ENCODE data around the gene CARS2.

Gene CARS2

DNA sequence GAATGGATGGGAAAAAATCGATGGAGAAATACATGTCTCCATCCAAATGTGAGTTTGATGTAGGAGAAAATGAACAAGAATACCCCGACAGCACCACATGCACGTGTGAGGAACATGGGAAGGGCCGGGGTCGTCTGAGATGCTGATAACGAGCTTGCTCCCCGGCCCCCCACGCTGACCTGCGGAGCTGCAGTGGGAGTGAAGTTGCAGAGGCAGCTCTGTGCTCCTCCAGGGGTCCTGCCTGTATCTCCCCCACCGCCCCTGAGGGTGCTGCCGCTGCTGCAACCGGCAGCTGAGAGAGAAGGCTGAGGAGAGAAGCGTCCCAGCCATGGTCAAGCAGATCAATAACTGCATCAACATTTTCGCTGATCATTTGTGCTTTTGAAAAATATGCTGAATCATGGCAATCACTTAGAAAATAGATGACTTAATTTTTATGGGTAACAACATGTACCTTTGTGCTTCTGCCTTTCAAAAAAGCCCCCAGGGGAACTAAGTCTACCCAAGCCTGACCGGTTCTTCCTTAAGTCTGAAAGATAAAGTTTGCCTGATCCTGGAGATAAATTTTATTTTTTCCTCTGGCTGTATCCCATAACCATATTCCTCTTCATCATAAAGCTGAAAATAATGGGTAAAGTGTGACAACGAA, 108.8 kb downstream of the CARS2 start:
- TF ChIP-seq, protein P1, sequence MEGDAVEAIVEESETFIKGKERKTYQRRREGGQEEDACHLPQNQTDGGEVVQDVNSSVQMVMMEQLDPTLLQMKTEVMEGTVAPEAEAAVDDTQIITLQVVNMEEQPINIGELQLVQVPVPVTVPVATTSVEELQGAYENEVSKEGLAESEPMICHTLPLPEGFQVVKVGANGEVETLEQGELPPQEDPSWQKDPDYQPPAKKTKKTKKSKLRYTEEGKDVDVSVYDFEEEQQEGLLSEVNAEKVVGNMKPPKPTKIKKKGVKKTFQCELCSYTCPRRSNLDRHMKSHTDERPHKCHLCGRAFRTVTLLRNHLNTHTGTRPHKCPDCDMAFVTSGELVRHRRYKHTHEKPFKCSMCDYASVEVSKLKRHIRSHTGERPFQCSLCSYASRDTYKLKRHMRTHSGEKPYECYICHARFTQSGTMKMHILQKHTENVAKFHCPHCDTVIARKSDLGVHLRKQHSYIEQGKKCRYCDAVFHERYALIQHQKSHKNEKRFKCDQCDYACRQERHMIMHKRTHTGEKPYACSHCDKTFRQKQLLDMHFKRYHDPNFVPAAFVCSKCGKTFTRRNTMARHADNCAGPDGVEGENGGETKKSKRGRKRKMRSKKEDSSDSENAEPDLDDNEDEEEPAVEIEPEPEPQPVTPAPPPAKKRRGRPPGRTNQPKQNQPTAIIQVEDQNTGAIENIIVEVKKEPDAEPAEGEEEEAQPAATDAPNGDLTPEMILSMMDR (IDR thresholded peaks at IDR 0.05; ENCODE audit: low read depth, low read length, missing control alignments), result no peak
- no peak for DNase-seq (ENCODE audit: extremely low read depth, low read depth)
- H3K4me3 ChIP-seq (replicated peaks; ENCODE audit: low read depth, low read length), result no peak overlapping the region

DNA sequence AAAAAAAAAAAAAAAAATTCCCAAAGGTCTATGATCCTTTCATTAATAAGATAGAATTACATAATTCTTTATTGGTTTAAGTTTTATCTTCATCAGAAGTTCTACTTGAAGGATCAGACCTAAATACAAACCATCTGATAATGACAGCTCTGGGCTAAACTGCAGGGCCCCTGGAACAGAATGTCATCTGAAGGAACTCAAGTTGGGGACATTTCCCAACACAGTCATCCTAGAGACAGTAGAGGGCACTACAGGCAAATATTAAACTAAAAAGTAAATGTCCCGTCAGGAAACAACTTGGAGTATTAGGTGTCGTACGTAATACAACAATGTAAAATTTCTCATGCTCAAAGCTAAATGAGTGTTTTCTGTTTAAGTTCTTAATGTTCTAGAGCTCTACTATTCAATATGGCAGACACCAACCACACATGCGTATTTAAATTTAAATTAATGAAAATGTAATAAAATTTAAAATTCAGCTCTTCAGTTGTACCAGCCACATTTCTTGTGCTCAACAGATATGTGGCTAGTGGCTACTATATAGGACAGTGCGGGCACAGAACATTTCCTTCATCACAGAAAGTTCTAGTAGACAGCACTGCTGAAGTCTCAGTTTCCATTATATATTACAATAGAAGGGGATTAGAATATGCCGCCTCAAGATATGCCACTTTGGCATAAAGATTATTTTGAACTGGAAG, 112.3 kb downstream of the CARS2 start:
- TF ChIP-seq, protein P1 (IDR thresholded peaks at IDR 0.05; ENCODE audit: low read depth, low read length, missing control alignments), result peak; percentile 51
- DNase-seq (ENCODE audit: extremely low read depth, low read depth), result peak; percentile 31

DNA sequence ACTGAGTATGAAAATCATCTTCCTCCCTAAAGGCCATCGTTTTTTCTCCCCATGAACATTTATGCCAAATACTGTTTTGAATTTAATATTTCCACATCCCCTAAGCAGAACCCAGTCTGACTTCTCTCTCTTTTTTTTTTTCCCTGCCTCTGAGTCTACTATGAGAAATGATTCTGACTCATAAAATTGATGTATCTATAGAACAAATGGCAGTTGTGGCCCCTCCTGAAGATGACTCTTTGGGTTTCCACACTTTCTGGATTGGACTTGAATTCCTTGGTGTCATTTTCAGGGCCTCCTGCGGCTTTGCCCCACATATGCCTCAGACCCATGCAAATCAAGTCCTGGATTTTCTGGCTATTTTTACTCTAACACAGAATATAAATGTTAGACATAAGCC, 113.3 kb downstream of the CARS2 start:
- TF ChIP-seq, protein P1 (IDR thresholded peaks at IDR 0.05; ENCODE audit: low read depth, low read length, missing control alignments), result no peak
- H3K4me3 ChIP-seq (replicated peaks; ENCODE audit: low read depth, low read length), result no peak overlapping the region
- DNase-seq (ENCODE audit: extremely low read depth, low read depth), result no peak

More for the DNA sequence above, 112.3 kb downstream of the CARS2 start:
- H3K4me3 ChIP-seq (replicated peaks; ENCODE audit: low read depth, low read length), result no peak overlapping the region

Data from HFF-Myc (cell line).